PC-3 (cell line): Measurements from ENCODE around the gene MDP1.

Experiments used
- CTCF ChIP-seq: fragments of 300-600 bp; sonication (generic); conservative IDR thresholded peaks from 2 replicates; pipeline ENCODE4 v1.5.1; 2017; ENCODE audit warnings: antibody characterized with exemption, low read depth, mild to moderate bottlenecking, low read length
- EZH2 ChIP-seq: fragments of 300-600 bp; sonication (generic); IDR thresholded peaks from one replicate; pipeline ENCODE4 v1.6.1; 2017; ENCODE audit warnings: antibody characterized with exemption, mild to moderate bottlenecking, low read length; ENCODE audit not compliant: unreplicated experiment
- EZH2phosphoT487 ChIP-seq: fragments of 300-600 bp; sonication (generic); IDR thresholded peaks from 2 replicates; pipeline ENCODE4 v1.6.1; 2018; ENCODE audit warnings: mild to moderate bottlenecking, antibody characterized with exemption, low read length, borderline replicate concordance

DNA sequence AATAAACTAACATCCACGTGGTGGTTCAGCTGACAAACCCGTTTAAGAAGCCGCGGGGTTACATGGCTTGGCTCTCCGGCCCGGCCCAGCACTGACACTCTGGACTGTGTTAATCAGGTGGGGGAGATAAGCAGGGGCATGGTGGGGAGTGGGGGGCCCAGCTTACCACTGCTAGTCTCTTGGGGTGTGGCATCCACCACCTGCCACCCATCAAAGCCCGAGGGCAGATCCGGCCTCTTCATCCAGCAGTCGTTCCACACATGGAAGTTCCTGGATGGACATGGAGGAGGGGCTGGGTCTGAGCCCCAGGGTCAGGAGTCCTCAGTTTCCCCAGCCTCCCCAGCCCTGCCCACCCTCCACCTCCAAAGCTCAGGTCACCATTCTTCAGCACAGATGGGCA, 42.3 kb upstream of the MDP1 start:
- TF ChIP-seq EZH2 (no peak), CTCF (no peak), EZH2phosphoT487 (no peak)
